ENCODE data around the gene NDUFA6. TPM values are rescaled to one million over a fixed set of nuclear protein-coding genes. Genes with fewer than 3 reads are reported as not detected.

The NDUFA6 gene
- total and polyA plus RNA-seq, 2 of the 13 experiments (the other 11 are each of a cell fraction or from before 2014, with no cell fraction given), result 68.5 to 87.8 TPM

- TF ChIP-seq ATF7 (IDR thresholded peaks at IDR 0.05) (no peak), ATF7 (CRISPR knock-in tag; IDR thresholded peaks at IDR 0.05) (peak; percentile 45; the same call in 1 of the 2 replicates), GPN1 (CRISPR knock-in tag; IDR thresholded peaks at IDR 0.05; ENCODE audit: borderline replicate concordance) (no peak), ADNP (CRISPR knock-in tag; IDR thresholded peaks at IDR 0.05) (no peak), ZNF207 (IDR thresholded peaks at IDR 0.05; ENCODE audit: borderline replicate concordance) (no peak), JARID2 (CRISPR knock-in tag; IDR thresholded peaks at IDR 0.05; ENCODE audit: insufficient replicate concordance) (no peak), ZNF552 (CRISPR knock-in tag; IDR thresholded peaks at IDR 0.05; ENCODE audit: borderline replicate concordance) (no peak; the same call in 1 of the 2 replicates), ZNF83 (CRISPR knock-in tag; IDR thresholded peaks at IDR 0.05; ENCODE audit: borderline replicate concordance) (no peak), NFE2L2 (IDR thresholded peaks at IDR 0.05; ENCODE audit: low read length) (no peak), ZNF350 (CRISPR knock-in tag; IDR thresholded peaks at IDR 0.05; ENCODE audit: borderline replicate concordance, low read depth) (peak; percentile 80; the same call in 1 of the 2 replicates), MATR3 (CRISPR knock-in tag; IDR thresholded peaks at IDR 0.05) (no peak), ZNF101 (CRISPR knock-in tag; IDR thresholded peaks at IDR 0.05; ENCODE audit: borderline replicate concordance, low read depth) (no peak), GABPA (IDR thresholded peaks at IDR 0.05; ENCODE audit: low read depth, low read length) (no peak), GABPA (CRISPR knock-in tag; IDR thresholded peaks at IDR 0.05; ENCODE audit: low read depth) (no peak; the same call in 1 of the 2 replicates), CREM (IDR thresholded peaks at IDR 0.05) (peak; percentile 53), CREM (CRISPR knock-in tag; IDR thresholded peaks at IDR 0.05) (no peak), KLF12 (CRISPR knock-in tag; IDR thresholded peaks at IDR 0.05; ENCODE audit: borderline replicate concordance) (peak; percentile 88), PBX2 (CRISPR knock-in tag; IDR thresholded peaks at IDR 0.05) (peak; percentile 97), ZFX (CRISPR knock-in tag; IDR thresholded peaks at IDR 0.05; ENCODE audit: low read depth) (peak; percentile 92), ZNF616 (CRISPR knock-in tag; IDR thresholded peaks at IDR 0.05; ENCODE audit: low read depth) (no peak), ELF1 (CRISPR knock-in tag; IDR thresholded peaks at IDR 0.05) (no peak; the same call in 1 of the 2 replicates), ZNF547 (CRISPR knock-in tag; IDR thresholded peaks at IDR 0.05) (peak; percentile 80; the same call in 1 of the 2 replicates), RFX5 (IDR thresholded peaks at IDR 0.05; ENCODE audit: low read depth, low read length) (peak; percentile 27; the same call in 1 of the 2 replicates), TEAD2 (CRISPR knock-in tag; IDR thresholded peaks at IDR 0.05) (no peak), REL (CRISPR knock-in tag; conservative IDR thresholded peaks at IDR 0.05) (0 out of 2 replicates have a peak, but pooled peaks have one; percentile 76), PCBP2 (optimal IDR thresholded peaks at IDR 0.05; ENCODE audit: low read depth, low read length, poor library complexity, severe bottlenecking) (no peak), ZBTB7A (CRISPR knock-in tag; IDR thresholded peaks at IDR 0.05) (no peak), ZNF569 (CRISPR knock-in tag; IDR thresholded peaks at IDR 0.05; ENCODE audit: borderline replicate concordance) (0 out of 2 replicates have a peak, but pooled peaks have one; percentile 30), CEBPG (CRISPR knock-in tag; IDR thresholded peaks at IDR 0.05) (no peak), ZNF619 (CRISPR knock-in tag; IDR thresholded peaks at IDR 0.05) (no peak), HDAC1 (CRISPR knock-in tag; IDR thresholded peaks at IDR 0.05) (peak; percentile 82), HNRNPK (IDR thresholded peaks at IDR 0.05; ENCODE audit: low read depth, low read length, poor library complexity, severe bottlenecking) (peak; percentile 45), ZNF446 (CRISPR knock-in tag; IDR thresholded peaks at IDR 0.05) (no peak)
Measured at GRCh38 chr22:42079319-42080251, 11.0 kb downstream of the NDUFA6 start, which contains the start of gene SMDT1 (continued).

Measured in HepG2 (cell line).